Activated T-cell treated with anti-CD3 and anti-CD28 coated beads for 24 hours (primary cell): ENCODE data around the gene OR6K3.
"Not testable (repeated sequence)": the region's sequence is repeated elsewhere in the genome, so short reads cannot be mapped to it uniquely, and the experiment has no call there.

Experiments used
- DNase-seq: peaks from one replicate; pipeline ENCODE4 v3.0.0-alpha.2; 2020; ENCODE audit warnings: low read depth

OR6K3 gene

GRCh38 chr1:158720620-158721019, at the start of gene OR6K3:
Gene OR6K3 (minus strand): TSS chr1:158720720. CDS start chr1:158718115, 2,605 bp downstream.
- DNase-seq, result no peak

- no peak for DNase-seq
Measured at GRCh38 chr1:158754420-158754819, 33.9 kb upstream of the OR6K3 start, which contains the start of gene OR6K6. Gene OR6K6 (plus strand): TSS chr1:158754720. CDS start chr1:158754888, 168 bp downstream.

GRCh38 chr1:158752155-158752712, 31.7 kb upstream of the OR6K3 start:
- no peak for DNase-seq

- no peak for DNase-seq
Measured at GRCh38 chr1:158735848-158736247, 15.3 kb upstream of the OR6K3 start.

GRCh38 chr1:158732524-158732923, 12.0 kb upstream of the OR6K3 start:
- DNase-seq, result no peak

GRCh38 chr1:158731707-158732106, 11.2 kb upstream of the OR6K3 start:
- no peak for DNase-seq

GRCh38 chr1:158730453-158730852, 9.9 kb upstream of the OR6K3 start:
- no peak for DNase-seq

- DNase-seq, result no peak
Measured at GRCh38 chr1:158728510-158729225, 8.1 kb upstream of the OR6K3 start.

GRCh38 chr1:158724442-158724841, 3.9 kb upstream of the OR6K3 start:
- no peak for DNase-seq

- no peak for DNase-seq
Measured at GRCh38 chr1:158719664-158720063, 856 bp downstream of the OR6K3 start.

- DNase-seq, result no peak
Measured at GRCh38 chr1:158717344-158717743, 3.2 kb downstream of the OR6K3 start.

GRCh38 chr1:158716335-158716734, 4.2 kb downstream of the OR6K3 start:
- no peak for DNase-seq

GRCh38 chr1:158714754-158715153, 5.8 kb downstream of the OR6K3 start:
- no peak for DNase-seq

- no peak for DNase-seq
Measured at GRCh38 chr1:158711098-158711497, 9.4 kb downstream of the OR6K3 start.

- DNase-seq, result no peak
Measured at GRCh38 chr1:158706096-158706495, 14.4 kb downstream of the OR6K3 start.

- DNase-seq, result no peak
Measured at GRCh38 chr1:158700552-158700951, 20.0 kb downstream of the OR6K3 start, which contains the start of gene OR6K2. Gene OR6K2 (minus strand): TSS chr1:158700652. CDS start chr1:158700652, 0 bp downstream.

- DNase-seq, result no peak
Measured at GRCh38 chr1:158694596-158694995, 25.9 kb downstream of the OR6K3 start.

GRCh38 chr1:158692356-158692755, 28.2 kb downstream of the OR6K3 start:
- DNase-seq, result no peak

GRCh38 chr1:158691907-158692306, 28.6 kb downstream of the OR6K3 start:
- no peak for DNase-seq

GRCh38 chr1:158691149-158691548, 29.4 kb downstream of the OR6K3 start:
- DNase-seq, result not testable (repeated sequence)

- DNase-seq, result no peak
Measured at GRCh38 chr1:158689875-158690274, 30.6 kb downstream of the OR6K3 start.

- no peak for DNase-seq
Measured at GRCh38 chr1:158689110-158689509, 31.4 kb downstream of the OR6K3 start.

- not testable (repeated sequence) for DNase-seq
Measured at GRCh38 chr1:158688343-158688742, 32.2 kb downstream of the OR6K3 start.

GRCh38 chr1:158687037-158687436, 33.5 kb downstream of the OR6K3 start:
- no peak for DNase-seq
